ENCODE results near the gene HP1BP3. TPM values are rescaled to one million over a fixed set of nuclear protein-coding genes. Genes with fewer than 3 reads are reported as not detected.
"Not testable (repeated sequence)": the region's sequence is repeated elsewhere in the genome, so short reads cannot be mapped to it uniquely, and the experiment has no call there.

The HP1BP3 gene
- total and polyA plus RNA-seq, 12 donors: 52.5 to 229 (median 178) TPM

DNA sequence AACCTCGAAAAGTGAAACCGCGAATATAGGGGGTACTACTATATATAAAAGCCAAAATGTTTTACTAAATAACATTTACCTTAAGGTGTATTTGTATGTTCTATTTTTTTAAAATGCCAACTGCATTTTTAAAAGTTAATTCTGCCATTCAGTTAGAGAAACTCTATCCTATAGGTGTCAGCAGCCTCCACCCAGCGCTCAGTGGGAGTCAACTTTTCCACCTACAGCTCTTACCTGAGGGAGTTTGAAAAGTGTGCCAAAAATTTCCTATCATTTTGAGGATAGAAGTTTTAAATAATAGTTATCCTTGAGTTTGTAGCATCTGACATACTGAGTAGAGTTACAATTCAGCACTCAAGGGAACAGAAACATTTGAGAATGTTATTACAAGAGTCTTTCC is 6.1 kb upstream of the HP1BP3 start:
- H3K4me3 ChIP-seq: no peak overlapping the region
- no peak for DNase-seq
- H3K27ac ChIP-seq: no peak overlapping the region
- H3K4me1 ChIP-seq (replicated peaks in 1 of 2): peaks cover 2 to 11% of the 10 kb centered on the region in 2 donors
- 95 to 99% (median 98%) methylated on average over 4 of the region's 4 CpGs for WGBS, 4 donors
- H3K9me3 ChIP-seq (replicated peaks in 1 of 3): no peaks in the 10 kb centered on the region
- intact Hi-C loops (cut with DNase I): no loop called here
- no peaks in the 10 kb centered on the region for H3K27me3 ChIP-seq
- TF ChIP-seq CTCF (IDR thresholded peaks at IDR 0.05) (no peak), POLR2A (IDR thresholded peaks at IDR 0.05) (no peak)
- no peaks in the 10 kb centered on the region for H3K36me3 ChIP-seq (replicated peaks in 1 of 2)

DNA sequence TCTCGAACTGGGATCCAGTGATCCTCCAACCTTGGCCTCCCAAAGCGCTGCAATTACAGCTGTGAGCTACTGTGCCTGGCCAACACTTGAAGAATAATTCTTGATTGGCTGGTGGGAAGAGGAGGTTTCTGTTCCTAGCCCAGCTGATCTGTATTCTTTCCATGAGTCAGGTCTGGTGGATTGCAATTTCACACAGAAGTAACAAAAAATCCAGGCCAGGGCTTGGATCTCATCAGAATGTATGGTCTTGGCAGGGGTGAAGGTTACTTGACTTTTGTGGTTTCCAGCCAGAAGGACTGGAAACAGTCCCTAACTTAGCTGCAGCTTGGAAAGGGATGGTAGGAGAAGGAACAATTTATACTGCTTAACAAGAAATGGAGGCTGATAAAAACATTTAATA is 5.1 kb upstream of the HP1BP3 start:
- 37 to 72% (median 48%) methylated on average over 2 of the region's 2 CpGs for WGBS, 4 donors
- intact Hi-C loops (cut with DNase I): no loop called here
- H3K27me3 ChIP-seq: no peaks in the 10 kb centered on the region
- H3K36me3 ChIP-seq (replicated peaks in 1 of 2): no peaks in the 10 kb centered on the region
- H3K9me3 ChIP-seq (replicated peaks in 1 of 3): no peaks in the 10 kb centered on the region
- H3K4me3 ChIP-seq: no peak overlapping the region
- peak overlapping the region; percentile 72 to 81 (median 76) for H3K27ac ChIP-seq
- peak in 1 of 2 donors; percentile 31 for TF ChIP-seq POLR2A (IDR thresholded peaks at IDR 0.05)
- TF ChIP-seq CTCF (IDR thresholded peaks at IDR 0.05): no peak
- DNase-seq: peak; percentile 55 to 84 (median 74)
- H3K4me1 ChIP-seq (replicated peaks in 1 of 2): peaks cover 7 to 17% of the 10 kb centered on the region in 2 donors

DNA sequence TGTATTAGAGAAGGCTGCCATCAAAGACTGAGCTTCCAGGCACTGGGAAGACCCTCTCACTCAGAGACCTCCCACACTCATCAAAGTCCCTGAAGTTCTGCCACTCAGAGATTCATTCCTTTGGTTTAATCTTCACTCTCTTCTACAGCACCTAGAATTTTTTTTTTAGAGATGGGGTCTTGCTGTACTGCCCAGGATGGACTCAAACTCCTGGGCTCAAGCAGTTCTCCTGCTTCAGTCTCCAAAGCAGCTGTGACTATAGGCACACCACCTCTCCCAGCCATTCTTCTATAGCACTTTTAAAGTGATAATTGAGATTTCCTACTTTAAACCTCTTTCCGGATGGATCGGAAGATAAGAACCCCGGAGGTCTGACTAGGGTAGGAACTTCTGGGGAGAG is 3.7 kb upstream of the HP1BP3 start:
- 89 to 97% (median 95%) methylated on average over 3 of the region's 3 CpGs for WGBS, 4 donors
- intact Hi-C loops (cut with DNase I): no loop called here
- H3K36me3 ChIP-seq (replicated peaks in 1 of 2): no peaks in the 10 kb centered on the region
- DNase-seq: no peak
- H3K9me3 ChIP-seq (replicated peaks in 1 of 3): no peaks in the 10 kb centered on the region
- H3K4me3 ChIP-seq: no peak overlapping the region
- no peak for TF ChIP-seq CTCF (IDR thresholded peaks at IDR 0.05)
- TF ChIP-seq POLR2A (IDR thresholded peaks at IDR 0.05): no peak
- no peak overlapping the region for H3K27ac ChIP-seq
- peaks cover 7 to 18% of the 10 kb centered on the region in 2 donors for H3K4me1 ChIP-seq (replicated peaks in 1 of 2)
- no peaks in the 10 kb centered on the region for H3K27me3 ChIP-seq

DNA sequence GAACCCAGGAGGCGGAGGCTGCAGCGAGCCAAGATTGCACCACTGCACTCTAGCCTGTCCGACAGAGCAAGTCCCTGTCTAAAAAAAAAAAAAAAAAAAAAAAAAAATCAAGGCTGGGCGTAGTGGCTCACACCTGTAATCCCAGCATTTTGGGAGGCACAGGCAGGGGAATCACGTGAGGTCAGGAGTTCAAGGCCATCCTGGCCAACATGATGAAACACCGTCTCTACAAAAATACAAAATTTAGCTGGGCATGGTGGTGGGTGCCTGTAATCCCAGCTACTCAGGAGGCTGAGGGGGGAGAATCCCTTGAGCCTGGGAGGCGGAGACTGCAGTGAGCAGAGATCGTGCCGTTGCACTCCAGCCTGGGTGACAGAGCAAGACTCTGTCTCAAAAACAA is 2.5 kb upstream of the HP1BP3 start:
- DNase-seq; intact Hi-C loops (cut with DNase I); H3K27me3 ChIP-seq; H3K27ac ChIP-seq; H3K36me3 ChIP-seq (replicated peaks in 1 of 2); H3K4me3 ChIP-seq; H3K9me3 ChIP-seq (replicated peaks in 1 of 3): not testable (repeated sequence)
- peaks cover 18 to 29% of the 10 kb centered on the region in 2 donors for H3K4me1 ChIP-seq (replicated peaks in 1 of 2)
- WGBS, 4 donors: 76 to 85% (median 82%) methylated on average over 9 of the region's 9 CpGs
